Measurements from ENCODE around the gene PCCA.

PCCA gene

DNA sequence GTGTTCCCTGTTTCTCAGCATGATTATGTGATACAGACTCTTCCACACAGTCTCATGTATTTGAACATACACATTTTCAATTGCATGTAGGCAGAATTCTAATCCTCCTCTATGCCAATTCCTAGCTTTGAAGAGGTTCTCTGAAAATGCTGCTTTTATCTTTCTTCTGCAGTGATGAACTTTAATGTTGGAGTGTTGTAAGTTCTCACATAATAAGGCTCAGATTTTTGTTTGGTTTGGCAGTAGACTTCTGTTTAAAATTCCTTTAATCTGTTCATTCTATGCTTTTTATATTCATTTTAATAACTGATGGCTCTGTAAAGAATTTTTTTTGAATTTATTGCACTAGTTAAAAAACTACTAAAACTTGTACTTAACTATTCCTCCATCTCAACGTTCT lies 273.9 kb downstream of the PCCA start:
- Histone ChIP-seq H3K9me3 (ENCODE audit: severe bottlenecking) (no peaks in the 10 kb centered on the region), H3K4me3 (ENCODE audit: low read depth, low read length) (no peak overlapping the region), H3K27ac (no peak overlapping the region), H3K36me3 (peaks cover 4% of the 10 kb centered on the region; the same call in 1 of the 2 replicates), H3K27me3 (ENCODE audit: insufficient read depth, low read depth, severe bottlenecking) (no peaks in the 10 kb centered on the region)
- TF ChIP-seq, protein P1, sequence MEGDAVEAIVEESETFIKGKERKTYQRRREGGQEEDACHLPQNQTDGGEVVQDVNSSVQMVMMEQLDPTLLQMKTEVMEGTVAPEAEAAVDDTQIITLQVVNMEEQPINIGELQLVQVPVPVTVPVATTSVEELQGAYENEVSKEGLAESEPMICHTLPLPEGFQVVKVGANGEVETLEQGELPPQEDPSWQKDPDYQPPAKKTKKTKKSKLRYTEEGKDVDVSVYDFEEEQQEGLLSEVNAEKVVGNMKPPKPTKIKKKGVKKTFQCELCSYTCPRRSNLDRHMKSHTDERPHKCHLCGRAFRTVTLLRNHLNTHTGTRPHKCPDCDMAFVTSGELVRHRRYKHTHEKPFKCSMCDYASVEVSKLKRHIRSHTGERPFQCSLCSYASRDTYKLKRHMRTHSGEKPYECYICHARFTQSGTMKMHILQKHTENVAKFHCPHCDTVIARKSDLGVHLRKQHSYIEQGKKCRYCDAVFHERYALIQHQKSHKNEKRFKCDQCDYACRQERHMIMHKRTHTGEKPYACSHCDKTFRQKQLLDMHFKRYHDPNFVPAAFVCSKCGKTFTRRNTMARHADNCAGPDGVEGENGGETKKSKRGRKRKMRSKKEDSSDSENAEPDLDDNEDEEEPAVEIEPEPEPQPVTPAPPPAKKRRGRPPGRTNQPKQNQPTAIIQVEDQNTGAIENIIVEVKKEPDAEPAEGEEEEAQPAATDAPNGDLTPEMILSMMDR (IDR thresholded peaks at IDR 0.05; ENCODE audit: low read depth, low read length), result no peak
- no peak for DNase-seq

GRCh38 chr13:100363285-100363711 lies 274.4 kb downstream of the PCCA start:
- Histone ChIP-seq H3K36me3 (no peaks in the 10 kb centered on the region), H3K27me3 (ENCODE audit: insufficient read depth, low read depth, severe bottlenecking) (no peaks in the 10 kb centered on the region), H3K4me3 (ENCODE audit: low read depth, low read length) (no peak overlapping the region), H3K9me3 (ENCODE audit: severe bottlenecking) (no peaks in the 10 kb centered on the region), H3K27ac (no peak overlapping the region)
- no peak for DNase-seq
- TF ChIP-seq, protein P1 (IDR thresholded peaks at IDR 0.05; ENCODE audit: low read depth, low read length), result no peak

- Histone ChIP-seq H3K27me3 (ENCODE audit: insufficient read depth, low read depth, severe bottlenecking) (no peaks in the 10 kb centered on the region), H3K9me3 (ENCODE audit: severe bottlenecking) (no peaks in the 10 kb centered on the region), H3K27ac (no peak overlapping the region), H3K4me3 (ENCODE audit: low read depth, low read length) (no peak overlapping the region), H3K36me3 (peaks cover 3% of the 10 kb centered on the region; the same call in 1 of the 2 replicates)
- no peak for DNase-seq
- TF ChIP-seq, protein P1 (IDR thresholded peaks at IDR 0.05; ENCODE audit: low read depth, low read length), result no peak
Observed at GRCh38 chr13:100363874-100364273, 275.0 kb downstream of the PCCA start.

DNA sequence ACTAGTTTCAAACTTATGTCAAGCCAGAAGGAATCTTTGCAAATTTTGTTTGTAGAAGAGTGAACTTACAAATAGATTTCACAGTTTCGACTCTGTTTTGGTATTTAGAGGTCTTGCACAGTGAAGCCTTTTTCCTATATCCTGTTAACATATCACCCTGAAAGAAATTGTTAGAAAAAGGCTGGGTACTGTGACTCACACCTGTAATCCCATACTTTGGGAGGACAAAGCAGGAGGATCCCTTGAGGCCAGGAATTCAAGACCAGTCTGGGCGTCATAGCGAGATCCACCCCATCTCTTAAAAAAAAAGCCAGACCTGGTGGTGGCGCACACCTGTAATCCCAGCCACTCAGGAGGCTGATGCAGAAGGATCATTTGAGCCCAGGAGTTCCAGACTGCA lies 275.7 kb downstream of the PCCA start:
- TF ChIP-seq, protein P1 (IDR thresholded peaks at IDR 0.05; ENCODE audit: low read depth, low read length), result no peak
- H3K9me3 ChIP-seq (ENCODE audit: severe bottlenecking), result no peaks in the 10 kb centered on the region
- peaks cover 7% of the 10 kb centered on the region; the same call in 1 of the 2 replicates for H3K36me3 ChIP-seq
- H3K4me3 ChIP-seq (ENCODE audit: low read depth, low read length), result no peak overlapping the region
- H3K27ac ChIP-seq, result no peak overlapping the region
- DNase-seq, result no peak
- no peaks in the 10 kb centered on the region for H3K27me3 ChIP-seq (ENCODE audit: insufficient read depth, low read depth, severe bottlenecking)

DNA sequence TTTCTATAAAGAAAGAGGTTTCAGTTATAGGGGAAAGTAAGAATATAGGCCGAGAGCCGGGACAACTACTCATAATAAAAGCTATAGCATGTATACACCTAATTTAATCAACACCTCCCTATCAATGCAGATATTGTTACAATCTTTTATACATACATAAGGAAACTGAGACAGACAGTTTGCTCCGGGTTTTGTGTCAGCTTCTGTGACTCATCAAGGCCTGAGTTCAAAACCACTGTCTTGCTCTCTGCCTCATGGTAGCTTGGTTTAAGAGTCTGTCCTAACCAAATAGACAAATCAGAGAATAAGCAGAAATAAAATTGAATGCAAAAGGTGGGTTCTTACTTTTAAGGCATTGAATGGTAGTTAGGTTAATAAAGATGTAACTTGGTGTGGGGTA lies 276.8 kb downstream of the PCCA start:
- no peaks in the 10 kb centered on the region for H3K9me3 ChIP-seq (ENCODE audit: severe bottlenecking)
- H3K36me3 ChIP-seq, result peaks cover 9% of the 10 kb centered on the region; the same call in 1 of the 2 replicates
- TF ChIP-seq, protein P1 (IDR thresholded peaks at IDR 0.05; ENCODE audit: low read depth, low read length), result no peak
- DNase-seq, result no peak
- no peaks in the 10 kb centered on the region for H3K27me3 ChIP-seq (ENCODE audit: insufficient read depth, low read depth, severe bottlenecking)
- H3K4me3 ChIP-seq (ENCODE audit: low read depth, low read length), result no peak overlapping the region
- H3K27ac ChIP-seq, result no peak overlapping the region

DNA sequence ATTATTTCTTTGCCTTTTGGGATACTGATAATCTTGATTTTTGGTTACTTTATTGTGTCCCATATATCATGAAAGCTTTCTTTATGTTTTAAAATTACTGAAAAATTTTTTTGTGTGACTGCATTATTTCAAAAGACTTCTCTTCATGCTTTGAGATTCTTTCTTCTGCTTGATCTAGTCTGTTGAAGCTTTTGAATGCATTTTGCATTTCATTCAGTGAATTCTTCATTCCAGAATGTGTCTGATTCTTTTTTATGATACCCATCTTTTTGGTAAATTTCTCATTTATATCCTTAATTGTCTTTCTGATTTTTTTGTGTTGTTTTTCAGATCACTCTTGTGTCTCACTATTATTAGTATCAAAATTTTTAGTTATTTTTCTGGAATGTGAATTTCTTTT lies 289.6 kb downstream of the PCCA start:
- no peaks in the 10 kb centered on the region; the same call in none of the 2 replicates for H3K36me3 ChIP-seq
- H3K4me3 ChIP-seq (ENCODE audit: low read depth, low read length), result no peak overlapping the region
- H3K9me3 ChIP-seq (ENCODE audit: severe bottlenecking), result peaks cover 17% of the 10 kb centered on the region
- no peaks in the 10 kb centered on the region for H3K27me3 ChIP-seq (ENCODE audit: insufficient read depth, low read depth, severe bottlenecking)
- no peak for DNase-seq
- TF ChIP-seq, protein P1 (IDR thresholded peaks at IDR 0.05; ENCODE audit: low read depth, low read length), result no peak
- no peak overlapping the region for H3K27ac ChIP-seq
